Neuron (in vitro differentiated cells): Measurements from ENCODE around the gene SLC35A2.

Source experiments
- H2AFZ ChIP-seq: one replicate; pipeline ENCODE4 v1.6.1; 2013; ENCODE audit warnings: low read depth, mild to moderate bottlenecking, inconsistent platforms, low read length, moderate library complexity
- H3K27me3 ChIP-seq: one replicate; pipeline ENCODE4 v1.6.1; 2013; ENCODE audit warnings: low read length; ENCODE audit not compliant: insufficient read depth
- H3K36me3 ChIP-seq: one replicate; pipeline ENCODE4 v1.6.1; 2013; ENCODE audit warnings: low read length; ENCODE audit not compliant: insufficient read depth
- H3K4me1 ChIP-seq: one replicate; pipeline ENCODE4 v1.6.1; 2013; ENCODE audit warnings: low read length; ENCODE audit not compliant: insufficient read depth
- H3K4me3 ChIP-seq: 2 replicates; pipeline ENCODE4 v1.5.1; 2013; ENCODE audit warnings: mild to moderate bottlenecking, low read length, moderate library complexity
- H3K9me3 ChIP-seq: one replicate; pipeline ENCODE4 v1.6.1; 2013; ENCODE audit warnings: low read length

SLC35A2 gene

GRCh38 chrX:48938721-48939425, 27.4 kb upstream of the SLC35A2 start:
- no peaks in the 10 kb centered on the region for H3K4me1 ChIP-seq
- H2AFZ ChIP-seq, result no peak overlapping the region
- H3K36me3 ChIP-seq, result peaks cover 17% of the 10 kb centered on the region
- H3K27me3 ChIP-seq, result no peaks in the 10 kb centered on the region
- H3K9me3 ChIP-seq, result no peaks in the 10 kb centered on the region
- H3K4me3 ChIP-seq, result no peak overlapping the region

DNA sequence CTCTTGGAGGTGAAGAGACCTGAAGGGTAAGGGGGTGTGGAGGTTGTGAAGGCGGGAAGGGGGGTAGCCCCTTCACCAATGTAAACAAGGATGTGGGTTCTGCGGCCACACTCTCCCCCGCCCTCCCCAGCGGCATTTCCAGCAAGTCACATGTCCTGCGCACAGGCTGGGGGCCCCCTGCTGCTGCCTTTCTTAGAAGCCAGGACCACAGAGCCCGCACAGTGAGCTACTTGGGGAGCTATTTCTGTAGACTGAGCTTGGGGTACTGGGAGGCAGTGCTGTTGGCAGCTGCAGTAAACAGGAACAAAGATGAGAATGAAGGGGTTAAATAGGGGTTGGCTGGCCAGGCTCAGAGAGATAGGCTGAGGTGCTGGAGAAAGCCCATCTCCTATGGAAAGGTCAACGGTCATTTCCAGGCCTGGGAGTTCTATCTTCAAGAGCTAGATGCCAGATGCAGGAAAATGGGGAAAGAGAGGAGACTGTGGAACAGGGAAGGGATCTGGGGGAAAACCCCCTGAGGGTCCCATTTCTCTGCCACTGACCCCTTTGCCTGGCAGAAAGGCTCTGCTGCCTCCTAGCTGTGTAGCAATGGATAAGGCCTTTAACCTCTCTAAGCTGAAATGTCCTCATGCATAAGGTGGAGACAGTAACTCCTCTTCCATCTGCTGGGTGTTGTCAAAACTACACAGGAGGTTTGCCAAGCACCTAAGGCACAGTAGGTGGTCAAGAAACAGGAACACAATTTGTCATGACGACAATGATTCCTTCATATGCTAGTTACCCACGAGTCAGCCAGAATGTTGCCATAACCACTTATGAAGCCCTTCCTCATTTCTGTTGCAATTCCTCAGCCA, 25.8 kb upstream of the SLC35A2 start:
- Histone ChIP-seq H3K4me1 (no peaks in the 10 kb centered on the region), H2AFZ (no peak overlapping the region), H3K4me3 (no peak overlapping the region), H3K9me3 (no peaks in the 10 kb centered on the region), H3K27me3 (no peaks in the 10 kb centered on the region), H3K36me3 (peaks cover 14% of the 10 kb centered on the region)

GRCh38 chrX:48936429-48937053, 25.1 kb upstream of the SLC35A2 start:
- Histone ChIP-seq H3K36me3 (peaks cover 14% of the 10 kb centered on the region), H3K27me3 (no peaks in the 10 kb centered on the region), H3K9me3 (no peaks in the 10 kb centered on the region), H3K4me1 (no peaks in the 10 kb centered on the region), H3K4me3 (no peak overlapping the region), H2AFZ (no peak overlapping the region)

DNA sequence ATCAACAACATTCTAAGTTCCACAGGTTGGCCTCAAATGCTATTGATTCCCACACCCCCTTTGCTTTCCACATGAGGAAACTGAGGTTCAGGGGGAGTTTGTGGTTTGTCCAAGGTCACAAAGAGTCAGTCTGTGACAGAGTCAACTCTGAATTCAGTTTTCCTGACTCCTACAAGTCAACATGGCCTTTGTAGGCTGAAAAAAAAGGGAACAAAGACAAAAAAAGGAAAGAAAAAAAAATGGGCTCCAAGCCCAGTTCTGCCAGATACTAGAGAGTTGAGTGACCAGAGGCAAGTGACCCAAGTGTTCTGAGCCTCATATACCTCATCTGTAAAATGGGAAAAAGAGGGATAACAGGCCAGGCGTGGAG, 23.8 kb upstream of the SLC35A2 start:
- Histone ChIP-seq H2AFZ (no peak overlapping the region), H3K27me3 (no peaks in the 10 kb centered on the region), H3K4me3 (no peak overlapping the region), H3K4me1 (no peaks in the 10 kb centered on the region), H3K9me3 (no peaks in the 10 kb centered on the region), H3K36me3 (peaks cover 14% of the 10 kb centered on the region)

DNA sequence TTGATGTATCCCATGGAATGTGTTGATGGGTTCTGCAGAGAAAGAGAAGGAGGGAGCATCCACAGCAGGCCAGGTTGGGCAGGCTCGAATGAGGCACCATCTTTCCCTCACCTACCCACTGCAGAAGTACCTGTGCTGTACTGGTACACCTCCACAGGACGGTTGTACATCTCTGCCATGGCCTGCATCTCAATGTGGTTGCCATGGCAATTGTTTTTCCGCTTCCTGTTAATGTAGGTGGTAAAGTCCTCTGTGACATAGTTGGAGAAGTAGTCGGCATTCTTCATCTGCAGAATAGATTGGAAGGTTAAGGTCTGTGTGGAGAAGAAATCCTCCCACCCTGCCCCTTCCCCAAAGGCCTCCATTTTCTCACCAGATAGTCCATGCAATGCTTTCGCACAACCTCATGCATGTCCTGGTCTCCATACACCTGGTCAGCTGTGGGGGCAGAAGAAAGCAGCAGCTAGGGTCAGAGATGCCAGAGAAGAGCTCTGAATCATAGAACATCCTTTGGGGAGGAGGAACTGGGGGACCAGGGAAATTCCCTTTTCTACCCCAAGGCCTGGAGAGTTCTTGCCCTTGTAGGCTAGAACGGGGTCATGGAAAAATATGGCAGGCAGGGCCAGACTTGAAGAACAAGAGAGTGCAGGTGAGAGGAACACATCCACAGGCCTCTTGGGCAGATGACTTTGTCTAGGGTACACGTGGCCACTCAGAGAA, 23.3 kb upstream of the SLC35A2 start:
- H3K27me3 ChIP-seq, result no peaks in the 10 kb centered on the region
- peaks cover 17% of the 10 kb centered on the region for H3K36me3 ChIP-seq
- no peak overlapping the region for H2AFZ ChIP-seq
- no peak overlapping the region for H3K4me3 ChIP-seq
- H3K4me1 ChIP-seq, result no peaks in the 10 kb centered on the region
- H3K9me3 ChIP-seq, result no peaks in the 10 kb centered on the region

DNA sequence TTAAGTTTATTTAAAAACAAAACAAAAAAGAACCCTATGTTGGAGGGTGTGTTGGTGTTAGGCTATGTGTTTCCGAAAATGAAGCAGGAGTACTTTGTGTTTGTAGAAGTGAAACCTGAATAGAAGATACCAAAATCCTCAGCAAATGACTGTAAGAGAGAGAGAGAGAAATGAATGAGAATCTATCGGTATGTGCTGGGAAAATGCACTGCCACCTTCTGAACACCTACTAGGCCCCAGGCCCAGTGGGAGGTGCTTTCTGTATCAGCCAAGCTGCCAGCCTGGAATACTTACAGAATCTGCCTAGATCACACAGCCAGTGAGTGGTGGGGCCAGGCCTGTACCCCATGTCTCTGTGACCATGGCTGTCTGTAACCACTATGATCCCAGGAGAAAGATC, 22.3 kb upstream of the SLC35A2 start:
- no peaks in the 10 kb centered on the region for H3K9me3 ChIP-seq
- no peak overlapping the region for H3K4me3 ChIP-seq
- no peak overlapping the region for H2AFZ ChIP-seq
- H3K4me1 ChIP-seq, result no peaks in the 10 kb centered on the region
- peaks cover 17% of the 10 kb centered on the region for H3K36me3 ChIP-seq
- no peaks in the 10 kb centered on the region for H3K27me3 ChIP-seq

DNA sequence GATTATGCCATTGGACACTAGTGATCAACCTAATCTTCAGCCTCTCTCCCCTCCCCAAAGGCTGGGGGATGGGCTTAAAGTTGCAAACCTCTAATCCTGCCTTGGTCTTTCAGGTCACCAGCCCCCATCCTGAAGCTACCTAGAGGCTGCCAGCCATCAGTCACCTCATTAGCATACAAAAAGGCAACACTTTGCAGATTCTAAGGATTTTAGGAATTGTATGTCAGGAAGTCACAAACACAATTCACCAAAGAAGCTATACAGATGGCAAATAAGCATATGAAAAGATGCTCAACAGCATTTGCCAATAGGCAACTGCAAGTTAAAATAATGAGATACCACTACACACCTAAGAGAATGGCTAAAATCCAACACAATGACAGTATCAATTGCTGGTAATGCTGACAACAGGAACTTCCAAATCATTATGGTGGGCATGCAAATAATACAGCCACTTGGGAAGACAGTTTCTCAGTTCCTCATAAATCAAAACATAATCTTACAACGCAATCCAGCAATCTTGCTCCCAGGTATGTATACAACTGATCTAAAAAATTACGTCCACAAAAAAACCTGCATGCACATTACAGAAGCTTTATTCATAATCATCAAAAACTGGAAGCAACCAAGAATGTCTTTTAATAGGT, 16.4 kb upstream of the SLC35A2 start:
- peaks cover 5% of the 10 kb centered on the region for H3K4me1 ChIP-seq
- H3K9me3 ChIP-seq, result no peaks in the 10 kb centered on the region
- no peak overlapping the region for H3K4me3 ChIP-seq
- H3K27me3 ChIP-seq, result no peaks in the 10 kb centered on the region
- no peak overlapping the region for H2AFZ ChIP-seq
- peaks cover 29% of the 10 kb centered on the region for H3K36me3 ChIP-seq

- H3K4me1 ChIP-seq, result peaks cover 5% of the 10 kb centered on the region
- H3K27me3 ChIP-seq, result no peaks in the 10 kb centered on the region
- H3K4me3 ChIP-seq, result no peak overlapping the region
- H3K36me3 ChIP-seq, result peaks cover 31% of the 10 kb centered on the region
- H2AFZ ChIP-seq, result no peak overlapping the region
- no peaks in the 10 kb centered on the region for H3K9me3 ChIP-seq
These were observed 15.7 kb upstream of the SLC35A2 start for GRCh38 chrX:48927123-48927522.

DNA sequence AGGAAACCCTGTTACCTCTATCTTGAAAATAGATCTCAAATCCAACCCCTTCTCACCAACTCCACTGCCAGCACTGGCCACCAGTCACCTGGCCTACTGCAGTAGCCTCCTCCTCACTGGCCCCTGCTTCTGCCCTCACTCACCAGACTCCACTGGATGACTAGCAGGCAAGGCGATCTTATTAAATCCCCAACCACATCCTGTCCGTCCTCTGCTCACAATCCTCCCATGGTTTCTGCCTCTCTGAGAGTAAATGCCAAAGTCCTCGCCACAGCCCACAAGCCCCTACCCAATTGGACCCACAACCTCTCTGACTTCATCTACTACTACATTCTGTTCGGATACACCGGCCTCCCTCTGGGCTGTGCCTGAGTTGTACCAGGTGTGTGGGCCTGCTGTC, 12.8 kb upstream of the SLC35A2 start:
- no peaks in the 10 kb centered on the region for H3K27me3 ChIP-seq
- H2AFZ ChIP-seq, result no peak overlapping the region
- no peaks in the 10 kb centered on the region for H3K9me3 ChIP-seq
- H3K4me3 ChIP-seq, result no peak overlapping the region
- H3K36me3 ChIP-seq, result peaks cover 29% of the 10 kb centered on the region
- H3K4me1 ChIP-seq, result peaks cover 23% of the 10 kb centered on the region

- Histone ChIP-seq H3K4me3 (no peak overlapping the region), H2AFZ (no peak overlapping the region), H3K36me3 (peaks cover 29% of the 10 kb centered on the region), H3K4me1 (peaks cover 23% of the 10 kb centered on the region), H3K9me3 (no peaks in the 10 kb centered on the region), H3K27me3 (no peaks in the 10 kb centered on the region)
These were observed 12.3 kb upstream of the SLC35A2 start for GRCh38 chrX:48923771-48924170.

- Histone ChIP-seq H2AFZ (no peak overlapping the region), H3K4me1 (peaks cover 25% of the 10 kb centered on the region), H3K4me3 (no peak overlapping the region), H3K9me3 (no peaks in the 10 kb centered on the region), H3K27me3 (no peaks in the 10 kb centered on the region), H3K36me3 (peaks cover 25% of the 10 kb centered on the region)
These were observed 9.3 kb upstream of the SLC35A2 start for GRCh38 chrX:48920718-48921104.

DNA sequence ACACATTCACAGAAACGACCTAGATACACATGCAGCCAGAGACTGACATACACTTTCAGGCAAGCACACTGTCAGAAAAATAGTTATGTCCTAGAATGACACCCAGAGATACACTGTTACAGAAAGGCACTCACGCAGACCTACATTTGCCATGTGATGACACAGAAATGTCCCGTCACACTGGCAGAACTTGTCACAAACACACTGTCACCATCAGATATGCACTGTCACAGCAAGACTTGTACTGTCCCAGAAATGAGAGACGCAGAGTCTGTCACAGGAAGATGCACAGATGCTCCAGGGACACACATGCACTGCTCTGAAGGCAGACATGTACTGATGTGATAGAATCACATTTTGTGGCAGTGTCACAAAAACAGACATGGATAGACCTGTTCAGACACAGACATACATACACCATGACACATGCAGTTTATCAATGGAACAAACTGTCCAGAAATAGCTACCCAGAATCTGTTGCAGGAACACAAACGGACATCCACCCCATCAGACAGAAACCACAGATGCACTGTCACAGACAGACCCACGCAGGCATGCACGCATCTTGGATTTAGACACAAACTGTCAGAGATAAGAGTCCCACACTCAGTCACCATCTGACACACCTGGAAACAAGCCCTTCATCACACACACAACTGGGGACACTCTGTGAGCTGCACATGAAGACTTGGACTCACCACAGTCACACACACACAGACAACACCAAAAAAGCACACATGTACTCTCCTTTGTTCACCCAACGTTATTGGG, 8.7 kb upstream of the SLC35A2 start:
- Histone ChIP-seq H3K4me1 (peaks cover 25% of the 10 kb centered on the region), H2AFZ (no peak overlapping the region), H3K4me3 (peak overlapping the region; percentile 50), H3K9me3 (no peaks in the 10 kb centered on the region), H3K27me3 (no peaks in the 10 kb centered on the region), H3K36me3 (peaks cover 22% of the 10 kb centered on the region)
